ENCODE measurements around the gene SMR3B.

Gene SMR3B

GRCh38 chr4:70382691-70383181 lies at the start of gene SMR3B:
Gene SMR3B (plus strand): TSS chr4:70383131. CDS start chr4:70384511, 1,380 bp downstream.
- no peak for DNase-seq (ENCODE audit: low read depth in 2 of 2)

GRCh38 chr4:70334681-70335080 lies 48.2 kb upstream of the SMR3B start, which contains the start of gene CABS1:
Gene CABS1 (plus strand): TSS chr4:70334981. CDS start chr4:70335040, 59 bp downstream.
- no peak for DNase-seq (ENCODE audit: low read depth in 2 of 2)

DNA sequence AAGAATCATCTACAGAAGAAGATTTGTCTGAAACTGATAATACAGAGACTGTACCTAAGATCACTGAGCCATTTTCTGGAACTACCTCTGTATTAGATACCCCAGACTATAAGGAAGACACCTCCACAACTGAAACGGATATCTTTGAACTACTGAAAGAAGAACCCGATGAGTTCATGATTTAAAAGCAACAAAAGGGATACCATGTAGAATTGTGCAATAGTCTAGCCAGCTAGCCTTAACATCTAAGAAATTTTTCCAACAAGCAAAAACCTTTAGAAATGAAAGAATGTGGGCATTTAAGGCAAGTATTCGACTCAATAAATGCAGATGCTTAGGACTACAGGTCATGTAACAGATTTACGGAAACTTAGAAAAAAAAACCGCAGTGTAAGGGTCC lies 46.9 kb upstream of the SMR3B start:
- DNase-seq (ENCODE audit: low read depth in 2 of 2): no peak

- no peak for DNase-seq (ENCODE audit: low read depth in 2 of 2)
These were observed 45.0 kb upstream of the SMR3B start for GRCh38 chr4:70337886-70338420.

DNA sequence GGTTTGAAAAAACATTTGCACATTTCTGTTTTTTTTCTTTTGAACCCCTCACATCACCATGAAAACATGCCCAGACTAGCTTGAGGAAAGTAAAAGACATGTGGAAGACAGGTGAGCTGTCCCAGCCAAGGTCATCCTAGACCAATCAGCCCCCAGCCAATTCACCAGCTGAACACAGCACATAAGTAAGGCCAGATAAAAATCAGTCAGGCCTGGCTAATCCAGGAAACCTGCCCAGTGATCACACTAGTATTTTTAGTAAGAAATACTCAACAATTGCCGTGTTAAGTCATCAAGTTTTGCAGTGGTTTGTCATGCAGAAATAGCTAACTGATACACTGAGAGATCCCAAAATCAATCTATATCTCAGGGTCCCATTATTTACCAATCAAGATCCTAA lies 26.7 kb upstream of the SMR3B start:
- DNase-seq (ENCODE audit: low read depth in 2 of 2): no peak

DNA sequence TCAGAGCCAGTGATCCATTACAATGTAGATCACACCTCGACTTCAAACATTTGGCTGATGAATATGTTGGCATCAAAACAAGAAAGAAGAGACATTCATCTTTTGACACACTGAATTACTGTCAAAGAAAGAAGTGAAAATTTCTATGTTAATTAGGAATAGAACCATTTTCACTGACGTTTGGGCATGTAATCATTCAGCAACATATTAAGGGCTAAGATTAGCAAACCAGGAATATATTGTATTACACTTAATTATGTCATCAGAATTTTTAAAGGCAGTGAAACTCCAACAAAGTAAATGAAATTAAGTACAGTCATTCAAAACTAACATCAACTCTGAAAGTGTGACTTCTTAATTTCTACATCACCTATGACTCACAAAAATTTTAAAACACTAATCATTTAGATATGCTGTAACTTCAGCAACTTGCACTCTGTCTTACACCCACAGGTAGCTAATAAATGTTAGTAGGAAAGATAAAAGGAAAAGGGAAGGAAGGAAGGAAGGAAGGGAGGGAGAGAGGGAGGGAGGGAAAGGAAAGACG lies 23.7 kb upstream of the SMR3B start:
- no peak for DNase-seq (ENCODE audit: low read depth in 2 of 2)

DNA sequence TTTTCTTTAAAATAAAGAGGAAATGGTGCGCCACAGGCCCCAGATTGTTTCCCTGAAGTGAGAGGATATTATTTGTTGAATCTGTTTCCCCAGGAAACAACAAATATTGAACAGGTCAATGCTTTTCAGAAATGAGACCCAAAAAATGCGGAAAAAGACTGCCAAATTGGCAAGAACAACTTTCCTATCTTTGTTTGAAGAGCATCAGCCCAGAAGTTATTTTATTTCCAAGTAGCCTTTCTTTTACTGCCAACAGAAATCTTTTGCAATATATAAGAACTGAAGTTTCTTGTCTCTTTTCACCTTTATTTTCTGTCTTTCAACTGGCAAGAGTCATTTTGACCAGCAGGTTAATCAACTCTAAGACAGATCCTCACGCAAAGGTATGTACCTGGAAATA lies 22.5 kb upstream of the SMR3B start, which contains the start of gene SMR3A:
SMR3A (plus strand) TSS at position 301 of the 400 bp plus-strand sequence. CDS start 1,356 bp downstream, outside the sequence.
- no peak for DNase-seq (ENCODE audit: low read depth in 2 of 2)

GRCh38 chr4:70364002-70364401 lies 18.9 kb upstream of the SMR3B start:
- DNase-seq (ENCODE audit: low read depth in 2 of 2): no peak

DNA sequence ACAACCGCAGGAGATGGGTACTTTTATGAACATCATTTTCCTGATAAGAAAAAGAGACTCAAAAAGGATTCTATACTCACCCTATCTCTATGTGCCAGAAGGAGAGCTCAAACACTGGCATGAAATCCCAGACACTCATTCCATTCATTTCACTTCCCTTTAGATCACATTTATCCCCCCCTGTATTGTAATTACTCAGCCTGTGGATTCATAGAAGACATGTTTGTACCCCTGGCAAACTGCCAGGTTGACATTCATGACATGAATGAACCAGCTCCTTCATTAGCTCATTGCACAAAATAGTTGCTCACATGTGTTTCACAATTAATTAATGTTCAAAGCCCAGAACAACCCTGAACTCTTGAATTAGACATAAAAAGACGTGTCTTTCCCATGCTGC lies 17.5 kb upstream of the SMR3B start:
- no peak for DNase-seq (ENCODE audit: low read depth in 2 of 2)

DNA sequence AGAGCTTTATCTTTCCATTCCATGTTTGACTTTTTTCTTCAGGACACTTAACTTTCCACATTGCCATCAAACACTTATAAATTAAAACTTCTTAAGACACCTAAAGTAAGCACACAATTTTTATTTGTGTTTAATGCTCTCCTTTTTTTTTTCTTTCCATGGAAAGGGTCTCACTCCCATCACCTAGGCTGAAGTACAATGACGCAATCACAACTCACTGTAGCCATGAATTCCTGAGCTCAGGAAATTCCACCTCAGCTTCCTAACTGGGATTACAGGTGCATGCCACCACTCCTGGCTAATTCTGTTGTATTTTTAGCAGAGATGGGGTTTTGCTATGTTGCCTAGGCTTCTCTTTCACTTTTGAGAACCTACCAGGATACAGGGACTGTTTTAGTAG lies 15.1 kb upstream of the SMR3B start:
- no peak for DNase-seq (ENCODE audit: low read depth in 2 of 2)

DNA sequence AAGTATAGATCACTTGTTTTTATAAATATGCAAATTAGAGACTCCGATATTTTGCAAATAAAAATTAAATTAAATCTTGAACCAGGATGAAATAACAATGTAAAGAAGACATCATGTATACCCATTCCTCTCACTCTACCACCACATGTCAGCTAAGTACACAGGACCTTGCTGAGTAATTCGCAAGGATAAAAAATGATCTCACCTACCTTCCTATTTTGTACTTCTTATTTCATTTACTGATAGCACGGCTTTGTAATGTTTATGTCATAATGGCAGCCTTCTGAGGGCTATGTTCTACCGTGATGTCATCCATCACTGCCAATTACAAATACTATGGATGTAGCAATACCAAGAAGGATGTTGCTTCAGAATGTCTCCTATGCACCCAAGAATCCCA lies 10.9 kb upstream of the SMR3B start:
- DNase-seq (ENCODE audit: low read depth in 2 of 2): no peak

DNA sequence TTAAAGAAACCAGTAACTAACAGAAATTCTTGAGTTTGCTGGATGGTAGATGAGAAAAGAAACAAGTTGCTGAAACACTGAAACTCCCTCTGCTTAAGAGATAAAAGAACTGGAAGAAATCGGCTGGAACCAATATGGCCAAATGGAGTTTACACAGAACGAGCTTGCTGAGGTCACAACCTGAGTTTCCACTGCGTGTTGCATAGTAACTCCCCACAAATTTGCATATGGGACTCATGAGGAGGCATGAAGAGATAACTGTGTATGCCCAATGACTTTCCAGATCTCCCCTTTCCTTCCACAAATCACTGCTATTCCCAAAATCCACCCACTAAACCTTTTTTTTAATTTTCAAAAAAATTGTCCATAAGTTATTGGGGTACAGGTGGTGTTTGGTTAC lies 10.2 kb upstream of the SMR3B start:
- DNase-seq (ENCODE audit: low read depth in 2 of 2): no peak

DNA sequence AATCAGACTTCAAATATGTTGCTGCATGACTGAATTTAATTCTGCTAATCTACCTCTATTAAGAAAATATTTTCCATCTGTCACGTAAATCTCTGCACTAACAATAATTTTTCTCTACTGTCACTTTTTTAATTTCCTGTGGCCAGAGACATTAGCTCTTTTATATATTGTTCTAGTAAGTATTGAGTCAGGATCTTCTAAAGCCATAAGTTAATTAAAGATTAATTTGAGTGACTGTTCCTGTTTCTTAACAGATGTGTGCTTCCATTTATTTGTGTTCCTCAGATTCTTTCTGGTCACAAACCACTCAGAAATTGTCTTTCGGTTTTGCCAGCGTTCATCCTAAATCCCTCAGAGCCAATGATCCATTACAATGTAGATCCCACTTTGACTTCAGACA lies 2.4 kb upstream of the SMR3B start:
- no peak for DNase-seq (ENCODE audit: low read depth in 2 of 2)

- no peak for DNase-seq (ENCODE audit: low read depth in 2 of 2)
These were observed 9.3 kb downstream of the SMR3B start for GRCh38 chr4:70392057-70392776.

- DNase-seq (ENCODE audit: low read depth in 2 of 2): no peak
These were observed 14.6 kb downstream of the SMR3B start, which contains the start of gene OPRPN for GRCh38 chr4:70397580-70397979. Gene OPRPN (plus strand): TSS chr4:70397940. CDS start chr4:70399286, 1,346 bp downstream.

DNA sequence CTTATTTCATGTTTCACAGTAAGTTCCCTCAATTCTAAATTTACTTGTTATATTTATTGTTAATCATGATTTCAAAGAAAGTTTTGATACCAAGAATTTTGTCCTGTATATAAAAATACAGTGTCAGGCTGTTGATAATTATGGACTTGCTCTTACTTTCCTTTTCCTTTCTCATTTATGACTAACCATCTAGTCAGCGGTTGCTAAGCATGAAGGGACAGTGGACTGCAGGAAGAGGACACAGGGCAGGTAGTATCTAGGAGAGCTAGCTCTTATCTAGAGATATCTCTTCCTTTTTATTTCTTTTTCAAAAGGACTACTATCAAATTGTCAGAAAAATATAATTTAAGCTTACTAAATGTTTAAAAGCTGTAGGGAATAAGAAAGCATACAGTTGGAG lies 16.4 kb downstream of the SMR3B start:
- no peak for DNase-seq (ENCODE audit: low read depth in 2 of 2)

- no peak for DNase-seq (ENCODE audit: low read depth in 2 of 2)
These were observed 19.8 kb downstream of the SMR3B start for GRCh38 chr4:70402762-70403161.

GRCh38 chr4:70405765-70406164 lies 22.8 kb downstream of the SMR3B start:
- DNase-seq (ENCODE audit: low read depth in 2 of 2): no peak

- no peak for DNase-seq (ENCODE audit: low read depth in 2 of 2)
These were observed 42.4 kb downstream of the SMR3B start for GRCh38 chr4:70425306-70425705.

DNA sequence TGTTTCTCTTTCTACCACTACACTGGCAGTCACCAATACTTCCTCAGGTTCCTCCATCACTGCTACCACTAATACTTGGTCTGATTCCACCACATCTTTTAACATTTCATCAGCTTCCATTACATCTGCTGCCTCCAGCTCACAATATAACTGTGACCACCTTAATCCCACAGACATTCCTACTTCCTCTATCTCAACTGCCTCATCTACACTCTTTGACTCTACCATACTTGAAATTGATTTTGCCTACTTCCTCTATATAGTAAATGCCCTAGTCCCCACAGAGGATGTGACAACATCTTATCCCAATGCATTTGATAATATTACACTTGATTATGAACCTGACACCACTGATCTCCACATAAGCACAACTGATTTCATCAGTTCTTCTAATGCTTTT lies 43.9 kb downstream of the SMR3B start:
- DNase-seq (ENCODE audit: low read depth in 2 of 2): no peak

DNA sequence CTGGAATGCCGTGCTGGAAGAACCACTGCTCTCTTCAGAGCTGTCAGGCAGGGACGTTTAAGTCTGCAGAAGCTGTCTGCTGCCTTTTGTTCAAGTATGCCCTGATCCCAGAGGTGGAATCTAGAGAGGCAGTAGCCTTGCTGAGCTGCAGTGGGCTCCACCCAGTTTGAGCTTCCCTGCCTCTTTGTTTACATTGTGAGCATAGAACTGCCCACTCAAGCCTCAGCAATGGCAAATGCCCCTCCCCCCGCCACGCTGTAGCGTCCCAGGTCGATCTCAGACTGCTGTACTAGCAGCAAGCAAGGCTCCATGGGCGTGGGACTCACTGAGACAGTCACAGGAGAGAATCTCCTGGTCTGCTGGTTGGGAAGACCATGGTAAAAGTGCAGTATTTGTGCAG lies 54.3 kb downstream of the SMR3B start:
- DNase-seq (ENCODE audit: low read depth in 2 of 2): no peak

All from stimulated activated CD8-positive, alpha-beta memory T cell treated with anti-CD3 and anti-CD28 coated beads, Interleukin-15, amount 100 ng/mL, for 4 hours (primary cell).